Fibroblast of mammary gland (primary cell): ENCODE measurements around the gene FHAD1.

Experiments
- DNase-seq: peaks from one replicate; pipeline ENCODE4 v3.0.0-alpha.2; 2010; ENCODE audit warnings: low read depth
- H3K4me3 ChIP-seq: 2 replicates; pipeline ENCODE4 v1.5.1; 2011; ENCODE audit warnings: low read depth, mild to moderate bottlenecking, low read length, moderate library complexity; ENCODE audit not compliant: control insufficient read depth
- TF ChIP-seq, protein P1 (sequence below): conservative IDR thresholded peaks from 2 replicates; pipeline ENCODE4 v1.5.1; 2011; ENCODE audit warnings: low read depth, low read length, inconsistent platforms; ENCODE audit not compliant: control insufficient read depth, insufficient read depth

The FHAD1 gene

DNA sequence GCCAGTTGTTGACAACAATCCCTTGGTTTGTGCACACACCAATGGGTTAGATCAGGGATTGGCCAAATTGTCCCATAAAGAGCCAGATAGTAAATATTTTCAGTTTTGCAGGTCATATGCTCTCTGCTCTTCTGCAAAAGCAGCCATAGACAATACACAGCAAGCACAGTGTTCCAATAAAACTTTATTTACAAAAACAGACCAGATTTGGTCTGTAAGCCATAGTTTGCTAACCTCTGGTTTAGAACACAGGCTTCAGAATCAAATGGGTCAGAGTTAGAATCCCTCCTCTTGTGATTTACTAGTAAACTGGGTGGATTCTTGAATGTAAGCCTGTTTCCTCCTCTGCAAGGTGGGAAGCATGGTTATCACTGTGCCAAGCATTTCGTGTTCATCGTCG, 97.4 kb downstream of the FHAD1 start:
- H3K4me3 ChIP-seq = no peak overlapping the region
- TF ChIP-seq, protein P1, sequence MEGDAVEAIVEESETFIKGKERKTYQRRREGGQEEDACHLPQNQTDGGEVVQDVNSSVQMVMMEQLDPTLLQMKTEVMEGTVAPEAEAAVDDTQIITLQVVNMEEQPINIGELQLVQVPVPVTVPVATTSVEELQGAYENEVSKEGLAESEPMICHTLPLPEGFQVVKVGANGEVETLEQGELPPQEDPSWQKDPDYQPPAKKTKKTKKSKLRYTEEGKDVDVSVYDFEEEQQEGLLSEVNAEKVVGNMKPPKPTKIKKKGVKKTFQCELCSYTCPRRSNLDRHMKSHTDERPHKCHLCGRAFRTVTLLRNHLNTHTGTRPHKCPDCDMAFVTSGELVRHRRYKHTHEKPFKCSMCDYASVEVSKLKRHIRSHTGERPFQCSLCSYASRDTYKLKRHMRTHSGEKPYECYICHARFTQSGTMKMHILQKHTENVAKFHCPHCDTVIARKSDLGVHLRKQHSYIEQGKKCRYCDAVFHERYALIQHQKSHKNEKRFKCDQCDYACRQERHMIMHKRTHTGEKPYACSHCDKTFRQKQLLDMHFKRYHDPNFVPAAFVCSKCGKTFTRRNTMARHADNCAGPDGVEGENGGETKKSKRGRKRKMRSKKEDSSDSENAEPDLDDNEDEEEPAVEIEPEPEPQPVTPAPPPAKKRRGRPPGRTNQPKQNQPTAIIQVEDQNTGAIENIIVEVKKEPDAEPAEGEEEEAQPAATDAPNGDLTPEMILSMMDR = no peak
- DNase-seq = no peak

DNA sequence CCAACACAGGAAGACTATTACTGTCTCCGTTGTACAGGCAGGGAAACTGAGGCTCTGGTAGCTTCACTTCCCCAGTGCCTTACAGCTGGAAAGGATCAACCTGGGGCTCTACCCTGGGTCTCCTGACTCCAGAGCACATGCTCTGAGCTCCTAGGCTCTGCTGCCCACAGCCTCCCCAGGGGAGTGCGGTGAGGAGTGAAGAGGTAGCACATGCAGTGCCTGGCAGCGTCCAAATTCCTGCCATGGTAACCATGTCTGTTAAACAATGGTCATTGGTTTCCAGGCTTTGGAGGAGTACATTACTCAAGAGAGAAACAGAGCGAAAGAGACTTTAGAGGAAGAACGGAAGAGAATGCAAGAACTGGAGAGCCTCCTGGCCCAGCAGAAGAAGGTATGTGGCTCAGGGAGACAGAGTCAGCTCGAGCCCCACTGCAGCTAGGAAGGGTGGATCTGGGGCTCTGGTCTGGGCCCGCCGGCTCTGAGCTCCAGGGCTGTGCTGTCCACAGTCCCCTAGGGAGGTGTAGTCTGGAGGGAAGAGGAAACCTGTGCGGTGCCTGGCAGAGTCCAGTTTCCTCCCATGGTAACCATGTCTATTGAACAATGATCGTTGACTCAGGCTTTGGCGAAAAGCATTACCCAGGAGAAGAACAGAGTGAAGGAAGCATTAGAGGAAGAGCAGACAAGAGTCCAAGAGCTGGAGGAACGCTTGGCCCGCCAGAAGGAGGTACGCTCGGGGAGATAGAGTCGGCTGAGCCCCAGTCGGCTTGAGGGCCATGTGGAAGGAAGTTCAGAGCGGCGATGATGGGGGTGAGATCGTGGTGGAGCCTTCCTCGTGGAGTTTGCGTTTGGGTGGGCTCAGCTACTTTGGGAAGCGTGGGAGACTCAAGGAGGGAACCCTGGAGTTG, 98.0 kb downstream of the FHAD1 start:
- no peak overlapping the region for H3K4me3 ChIP-seq
- DNase-seq = no peak
- TF ChIP-seq, protein P1 = no peak

DNA sequence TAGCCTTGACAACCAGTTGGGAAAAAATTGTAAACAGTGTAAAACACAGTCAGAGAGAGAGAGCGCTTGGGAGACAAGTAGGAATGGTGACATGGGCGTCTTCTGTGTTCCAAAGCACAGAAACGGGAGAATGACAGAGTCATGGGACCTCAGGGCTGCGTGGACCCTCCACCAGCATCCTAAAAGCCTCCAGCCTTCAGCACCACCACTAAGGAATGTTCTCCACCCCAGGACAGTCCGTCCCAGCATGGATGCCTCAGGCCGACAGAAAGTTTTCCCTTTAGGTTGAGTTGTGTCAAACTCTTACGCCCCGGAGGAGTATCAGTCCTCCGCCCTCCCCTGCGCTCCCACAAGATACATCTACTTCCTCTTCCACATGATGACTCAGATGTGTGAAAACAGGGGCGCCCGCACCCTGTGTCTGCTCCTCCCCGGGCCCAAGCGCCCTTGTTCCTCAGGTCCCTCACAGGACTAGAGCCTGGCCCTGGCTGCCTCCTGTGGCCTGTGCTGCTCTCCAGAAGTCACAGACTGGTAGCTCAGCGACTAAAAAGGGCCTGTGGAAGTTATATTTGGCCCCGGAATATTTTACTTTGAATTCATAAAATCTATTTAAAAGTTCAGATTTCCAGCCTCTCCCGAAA, 98.8 kb downstream of the FHAD1 start:
- TF ChIP-seq, protein P1 = no peak
- no peak for DNase-seq
- H3K4me3 ChIP-seq = no peak overlapping the region

DNA sequence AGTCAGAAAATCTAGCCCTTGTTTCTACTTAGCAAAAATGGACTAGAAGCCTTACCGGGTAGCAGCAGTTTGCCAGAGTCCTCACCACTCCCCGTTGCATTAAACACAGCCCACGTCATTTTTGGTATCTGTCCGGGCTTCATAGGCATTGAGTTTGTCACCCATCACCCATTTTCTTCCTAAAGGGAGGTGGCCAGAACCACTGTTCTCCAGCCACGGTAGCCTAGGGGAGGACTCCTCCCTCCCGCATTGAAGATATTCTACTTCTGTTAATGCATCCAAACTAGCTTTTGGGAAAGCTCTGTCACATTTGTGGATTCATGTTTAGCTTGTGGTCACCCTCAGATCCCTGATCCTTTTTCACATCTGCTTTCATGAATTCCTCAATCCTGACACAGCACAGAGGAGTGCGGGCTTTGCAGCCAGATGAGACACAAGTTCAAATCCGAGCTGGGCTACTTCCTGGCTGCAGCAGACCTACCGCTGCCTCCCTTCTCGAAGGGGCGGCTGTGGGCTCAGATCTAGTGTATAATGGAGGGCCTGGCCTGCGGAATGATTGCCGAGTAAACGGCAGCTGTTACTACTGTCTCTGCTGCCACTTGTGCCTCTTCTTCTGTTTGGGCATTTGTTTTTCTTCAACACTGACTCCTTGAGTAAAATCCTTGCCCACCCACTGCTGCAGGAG, 99.5 kb downstream of the FHAD1 start:
- no peak overlapping the region for H3K4me3 ChIP-seq
- no peak for DNase-seq

DNA sequence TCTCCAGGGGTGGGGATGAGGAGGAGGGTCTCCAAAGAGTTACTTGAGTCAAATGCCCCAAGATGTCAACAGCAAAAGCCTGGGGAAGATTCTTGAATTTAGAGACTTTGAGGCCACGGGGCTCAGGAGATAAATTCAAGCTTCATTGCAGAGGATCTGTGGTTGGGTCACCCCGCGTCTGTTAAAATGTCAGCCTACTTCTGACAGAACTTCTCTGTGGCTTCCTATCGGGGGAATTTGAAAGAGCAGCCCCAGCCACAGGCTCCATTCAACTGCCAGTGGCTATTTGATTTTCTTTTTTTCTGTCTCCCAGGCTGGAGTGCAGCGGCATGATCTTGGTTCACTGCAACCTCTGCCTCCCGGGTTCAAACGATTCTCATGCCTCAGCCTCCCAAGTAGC, 100.2 kb downstream of the FHAD1 start:
- H3K4me3 ChIP-seq = no peak overlapping the region
- no peak for DNase-seq
- TF ChIP-seq, protein P1 = no peak

More for the DNA sequence above, 99.5 kb downstream of the FHAD1 start:
- TF ChIP-seq, protein P1 = no peak

DNA sequence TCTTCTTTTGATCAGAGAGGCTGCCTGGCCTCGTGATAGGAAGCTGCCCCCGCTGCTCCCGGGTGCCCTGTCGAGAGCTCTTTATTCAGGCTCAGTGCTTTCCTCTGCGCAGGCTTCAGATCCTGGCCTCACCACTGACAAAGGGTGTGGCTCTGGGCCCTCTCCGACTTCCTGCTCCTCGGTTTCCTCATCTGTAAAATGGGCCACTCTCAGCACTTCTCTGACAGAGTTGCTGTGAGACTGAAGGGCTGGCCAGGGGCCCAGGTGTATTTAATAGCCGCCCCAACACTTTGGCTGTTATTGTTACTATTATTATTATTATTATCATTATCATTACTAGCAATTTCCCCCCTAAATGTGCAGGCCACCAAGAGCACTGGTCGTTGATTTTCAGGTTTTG, 101.6 kb downstream of the FHAD1 start:
- no peak for DNase-seq
- TF ChIP-seq, protein P1 = no peak
- no peak overlapping the region for H3K4me3 ChIP-seq
